HT1080 (cell line): ENCODE results near the gene TRMT10B. TPM values are rescaled to one million over a fixed set of nuclear protein-coding genes. Genes with fewer than 3 reads are reported as not detected.

ENCODE experiments used
- DNase-seq: peaks from one replicate; pipeline ENCODE4 v3.0.0-alpha.2; 2015; ENCODE audit warnings: low read depth
- polyA plus RNA-seq, 2 experiments: library from polyadenylated mRNA; depleted of rRNA; stranded (reverse); fragments of >200 nt; gene quantifications; 2 replicates each; pipeline ENCODE4 v1.2.3, GENCODE V29; 2015
- total RNA-seq: library from RNA; depleted of rRNA; stranded (reverse); fragments of >200 nt; shearing (Covaris generic); gene quantifications from 2 replicates; pipeline ENCODE4 v1.2.3, GENCODE V29; 2014; rRNA removed

Gene TRMT10B, protein sequence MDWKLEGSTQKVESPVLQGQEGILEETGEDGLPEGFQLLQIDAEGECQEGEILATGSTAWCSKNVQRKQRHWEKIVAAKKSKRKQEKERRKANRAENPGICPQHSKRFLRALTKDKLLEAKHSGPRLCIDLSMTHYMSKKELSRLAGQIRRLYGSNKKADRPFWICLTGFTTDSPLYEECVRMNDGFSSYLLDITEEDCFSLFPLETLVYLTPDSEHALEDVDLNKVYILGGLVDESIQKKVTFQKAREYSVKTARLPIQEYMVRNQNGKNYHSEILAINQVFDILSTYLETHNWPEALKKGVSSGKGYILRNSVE
- 2.8 and 3.0 TPM in 2 replicates for total RNA-seq
- 5.0 and 6.7 TPM in 2 replicates for polyA plus RNA-seq (2015; cell fraction: cytosol; rRNA removed)
- 11.7 and 12.0 TPM in 2 replicates for polyA plus RNA-seq (2015; cell fraction: nucleus; rRNA removed)

DNA sequence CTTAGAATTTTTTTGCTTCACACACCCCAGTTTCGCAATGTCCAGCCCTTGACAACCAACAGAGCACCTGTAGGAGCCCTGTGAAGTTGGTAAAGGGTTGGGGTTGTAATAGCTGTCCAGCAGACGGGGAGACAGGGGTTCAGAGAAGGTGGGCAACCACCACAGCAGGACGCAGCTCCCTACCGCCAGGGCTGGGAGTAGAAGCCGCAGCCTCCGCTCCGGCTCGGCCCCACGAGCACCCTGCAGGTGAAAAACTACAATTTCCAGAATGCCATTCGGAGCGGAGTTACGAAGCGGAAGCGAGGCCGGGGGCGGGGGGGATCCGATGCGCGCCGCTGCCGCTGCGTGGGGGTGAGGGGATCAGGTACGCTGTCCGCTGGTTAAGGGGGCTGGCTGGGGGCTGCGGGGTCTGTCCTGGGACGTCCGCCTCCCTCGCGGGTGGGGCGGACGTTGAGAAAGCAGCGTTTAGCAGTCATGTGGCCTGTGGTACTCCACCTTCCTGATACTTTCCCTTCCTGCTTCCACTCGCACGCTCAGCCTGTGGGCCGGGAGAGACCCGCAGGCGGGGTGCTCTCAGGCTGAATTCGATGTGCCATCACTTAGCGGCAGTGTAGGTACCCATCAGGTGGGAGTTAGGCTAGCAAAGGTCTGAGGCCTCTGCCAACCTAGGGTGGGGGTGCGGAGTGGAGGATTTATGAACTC is at the start of gene TRMT10B:
Gene TRMT10B (plus strand): TSS at position 317 of the 702 bp plus-strand sequence. CDS start 8,127 bp downstream, outside the sequence.
- peak; percentile 74 for DNase-seq

DNA sequence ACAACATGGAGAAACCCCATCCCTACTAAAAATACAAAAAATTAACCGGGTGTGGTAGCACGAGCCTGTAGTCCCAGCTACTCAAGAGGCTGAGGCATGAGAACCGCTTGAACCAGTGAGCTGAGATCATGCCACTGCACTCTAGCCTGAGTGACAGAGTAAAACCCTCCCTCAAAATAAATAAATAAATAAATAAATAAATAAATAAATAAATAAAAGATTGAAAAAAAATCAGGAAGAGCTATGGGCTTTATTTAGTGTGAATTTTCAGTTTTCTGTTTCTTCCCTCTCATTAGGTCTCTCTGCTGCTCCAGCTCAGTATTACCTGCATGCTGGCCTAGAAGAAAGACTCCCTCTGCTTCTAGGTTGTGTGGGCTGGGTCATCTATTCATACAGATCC is 47.8 kb upstream of the TRMT10B start:
- no peak for DNase-seq

DNA sequence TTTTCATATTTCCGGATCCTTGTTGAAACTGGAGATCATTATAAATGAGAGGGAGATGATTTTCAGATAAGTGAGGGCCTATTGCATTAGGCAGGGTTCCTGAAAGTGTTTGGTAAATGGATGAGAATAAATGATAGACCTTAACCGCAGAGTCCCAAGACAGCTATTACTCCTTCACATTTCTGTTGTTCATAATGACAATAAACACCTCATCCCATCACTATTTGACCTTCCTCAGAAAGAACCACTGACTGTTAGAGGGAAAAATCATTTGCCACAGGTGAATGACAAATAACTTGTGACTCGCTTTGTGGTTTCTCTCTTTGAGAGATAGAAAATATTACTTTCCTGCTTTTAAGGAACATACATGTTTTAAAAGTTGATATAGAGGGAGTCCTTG is 47.3 kb upstream of the TRMT10B start:
- DNase-seq: no peak

DNA sequence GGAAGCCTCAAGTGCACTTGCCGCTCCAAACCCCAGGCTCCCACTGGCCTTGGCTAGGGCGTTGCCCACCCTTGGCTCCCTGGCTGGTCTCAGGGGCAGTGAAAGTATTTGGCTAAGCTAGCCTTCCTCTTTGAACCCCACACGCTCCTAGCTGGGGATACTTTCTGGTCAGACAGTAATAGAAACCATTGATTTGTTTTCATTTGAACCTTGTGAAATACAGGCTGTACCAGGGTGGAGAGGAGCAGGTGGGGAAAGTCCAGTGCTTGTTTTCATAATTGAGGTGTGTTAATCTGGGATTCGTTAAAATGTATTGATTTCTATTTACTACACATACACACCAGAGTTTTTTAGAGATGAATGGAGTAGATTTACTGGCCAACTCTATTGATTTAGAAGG is 45.9 kb upstream of the TRMT10B start:
- no peak for DNase-seq

DNA sequence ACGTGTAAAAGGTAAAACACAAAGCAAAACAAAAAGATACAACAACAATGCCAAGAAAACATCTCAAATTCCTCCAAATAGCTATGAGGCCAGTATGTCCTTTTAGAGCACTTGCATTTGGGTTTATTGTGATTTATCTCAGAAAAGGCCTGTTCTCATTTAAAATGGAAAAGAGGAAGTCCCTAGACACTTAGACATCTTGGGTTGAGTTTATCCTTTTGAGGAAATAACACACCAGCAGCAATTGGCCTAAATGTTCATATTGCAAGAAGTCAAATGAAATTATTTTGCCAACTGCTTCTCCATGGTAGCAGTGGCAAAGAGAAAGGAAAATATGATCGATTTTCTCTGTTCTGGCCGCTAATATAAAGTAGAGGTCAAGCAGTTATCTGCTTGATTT is 43.6 kb upstream of the TRMT10B start:
- no peak for DNase-seq

DNA sequence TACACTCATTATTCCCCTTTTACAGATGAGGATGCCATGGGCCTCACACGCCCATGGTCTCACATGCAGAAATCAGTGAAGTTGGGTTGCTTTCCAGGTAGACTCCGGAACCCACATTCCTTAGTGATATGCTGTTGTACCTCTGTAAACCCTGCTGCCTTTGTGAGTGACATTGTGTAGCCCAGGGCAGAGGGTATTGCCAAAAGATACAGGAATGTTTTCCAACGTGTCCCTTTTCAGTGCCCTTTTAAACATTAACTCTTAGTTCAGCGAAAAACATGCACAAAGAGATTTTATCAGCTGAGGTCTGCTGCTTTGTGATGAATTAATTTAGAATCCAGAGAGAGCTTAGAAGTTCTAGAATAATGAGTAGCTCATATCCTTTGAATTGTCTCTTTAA is 38.3 kb upstream of the TRMT10B start:
- no peak for DNase-seq

DNA sequence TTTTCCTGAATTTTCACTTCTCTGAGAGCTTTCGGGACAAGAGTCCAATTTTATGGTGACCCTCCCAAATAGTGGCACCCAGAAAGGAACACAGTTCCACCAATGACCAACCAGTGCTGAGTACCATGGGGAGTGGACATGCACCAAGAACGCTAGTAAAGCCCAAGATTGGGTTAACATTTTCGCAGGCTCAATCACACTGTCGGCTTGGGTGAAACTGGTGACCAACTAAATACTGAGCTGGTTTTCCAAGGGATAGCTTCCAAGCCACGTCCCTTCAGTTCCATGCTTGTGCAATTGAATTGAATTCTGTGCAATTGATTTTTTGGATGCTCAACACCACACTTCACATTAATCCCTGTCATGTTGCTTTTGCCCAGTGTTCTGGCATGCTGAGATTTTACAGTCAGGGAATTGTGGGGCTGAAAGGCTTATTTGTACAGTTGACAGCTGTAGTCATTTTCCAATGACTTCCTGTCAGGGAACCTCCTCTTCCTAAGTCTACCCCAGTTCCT is 37.6 kb upstream of the TRMT10B start:
- DNase-seq: no peak

DNA sequence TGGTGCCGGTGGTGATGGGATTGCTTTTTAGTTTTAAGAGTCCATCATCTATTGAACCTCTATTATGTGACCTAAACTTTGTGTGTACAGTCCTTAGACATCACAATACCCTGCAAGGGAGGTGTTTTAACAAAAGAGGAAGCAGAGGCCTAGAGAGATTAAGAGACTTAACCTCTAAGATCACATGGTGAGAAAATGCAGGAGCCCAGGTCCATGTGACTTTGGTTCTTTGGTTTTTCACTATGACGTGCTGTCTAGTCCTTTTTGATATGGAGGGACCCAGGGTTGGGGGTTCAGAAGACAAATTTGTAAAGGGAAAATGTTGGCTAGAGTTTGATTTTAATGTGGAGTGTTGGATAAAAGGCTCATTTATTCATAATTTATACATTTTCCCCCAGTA is 34.1 kb upstream of the TRMT10B start:
- no peak for DNase-seq

DNA sequence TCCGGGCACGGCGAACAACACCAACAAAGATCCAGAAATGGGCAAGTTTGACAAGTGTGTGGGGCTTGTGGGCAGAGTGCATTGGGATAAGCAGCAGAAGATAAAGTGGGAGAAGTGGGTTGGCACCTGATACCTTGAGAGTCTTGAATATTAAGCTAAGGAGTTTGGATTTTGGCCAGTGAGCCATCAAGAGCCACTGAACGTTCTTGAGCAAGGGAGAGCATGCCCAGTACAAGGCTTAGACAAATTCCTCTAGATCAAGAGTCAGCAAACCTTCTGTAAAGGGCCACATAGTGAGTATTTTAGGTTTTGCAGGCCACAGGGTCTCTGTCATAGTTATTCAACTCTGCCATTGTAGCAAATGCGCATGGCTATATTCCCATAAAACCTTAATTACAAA is 26.6 kb upstream of the TRMT10B start:
- no peak for DNase-seq

DNA sequence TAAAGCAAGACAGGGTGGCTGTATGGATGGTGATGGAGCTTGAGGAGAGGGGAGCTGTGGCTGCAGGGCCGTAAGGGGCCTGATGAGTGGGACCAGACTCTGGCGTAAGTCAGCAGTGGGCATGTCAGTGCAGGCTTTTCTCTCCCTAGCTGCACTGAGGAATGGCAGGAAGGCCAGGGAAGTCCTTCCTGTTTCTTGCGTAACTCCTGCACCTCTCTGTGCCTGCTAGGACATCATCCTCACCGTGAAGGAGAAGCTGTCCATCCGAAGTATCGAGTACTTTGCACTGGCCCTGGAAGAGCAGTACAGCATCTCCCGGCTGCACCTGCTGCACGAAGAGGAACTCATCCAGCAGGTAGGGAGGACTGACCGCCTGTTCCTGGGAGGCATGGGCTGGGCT is 24.1 kb upstream of the TRMT10B start:
- DNase-seq: no peak

DNA sequence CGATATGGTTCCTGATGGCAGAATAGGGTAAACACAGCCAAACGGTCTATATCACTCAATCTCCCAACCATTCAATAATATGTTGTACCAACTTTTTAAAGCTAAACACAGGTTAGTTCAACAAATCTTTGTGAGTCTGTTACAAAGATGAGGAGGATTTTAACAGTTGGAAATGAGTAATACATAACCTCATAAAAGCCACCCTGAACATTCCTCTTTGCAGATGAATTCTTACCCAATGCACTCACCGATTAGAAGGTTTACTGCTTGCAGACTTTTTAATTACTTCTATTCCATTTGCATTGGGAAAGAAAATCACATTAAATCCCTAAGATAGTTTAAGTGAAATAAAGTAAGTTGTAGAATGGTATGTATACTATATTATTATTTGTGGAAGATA is 23.3 kb upstream of the TRMT10B start:
- DNase-seq: no peak

DNA sequence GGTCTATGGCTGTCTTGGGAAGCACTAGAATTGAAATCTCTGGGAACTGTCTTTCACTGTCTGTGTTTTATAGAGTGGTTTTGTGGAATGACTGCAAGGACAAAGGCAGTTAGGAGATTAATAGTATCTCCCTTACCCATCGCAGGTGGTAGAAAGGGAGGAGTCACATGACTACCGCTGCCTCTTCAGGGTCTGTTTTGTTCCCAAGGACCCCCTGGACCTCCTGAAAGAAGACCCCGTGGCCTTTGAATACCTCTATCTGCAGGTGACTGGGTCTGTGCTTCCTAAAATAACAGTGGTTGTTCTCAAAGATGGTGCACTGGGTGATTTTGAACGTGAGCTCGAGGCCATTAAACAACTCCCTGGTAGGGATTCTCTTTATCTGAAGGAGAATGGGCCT is 22.8 kb upstream of the TRMT10B start:
- no peak for DNase-seq

DNA sequence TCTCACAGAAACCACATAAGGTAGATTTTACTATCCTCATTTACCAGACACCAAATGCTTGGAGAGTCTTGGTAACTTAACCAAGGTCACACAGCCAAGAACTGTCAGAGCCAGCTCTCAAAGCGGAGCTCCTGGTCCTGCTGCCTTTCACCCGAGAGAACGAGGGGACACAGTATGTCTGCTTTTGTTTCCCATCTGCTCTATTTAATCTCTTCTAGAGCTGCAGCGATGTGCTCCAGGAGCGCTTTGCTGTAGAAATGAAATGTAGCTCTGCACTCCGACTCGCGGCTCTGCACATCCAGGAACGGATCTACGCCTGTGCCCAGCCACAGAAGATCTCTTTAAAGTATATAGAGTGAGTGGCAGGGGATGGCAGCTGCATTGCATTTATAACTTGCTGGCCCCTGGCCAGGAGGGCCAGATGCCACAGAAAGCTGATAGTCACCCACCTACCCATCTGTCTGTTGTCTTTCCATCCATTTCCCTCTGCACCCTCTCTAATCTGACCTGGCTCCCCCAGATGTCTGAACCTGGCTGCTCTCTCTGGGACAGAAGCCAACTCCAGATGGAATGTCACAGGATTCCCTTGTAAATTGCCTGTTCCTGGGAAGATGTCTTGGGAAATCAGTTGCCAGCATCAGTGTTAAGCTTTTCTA is 21.4 kb upstream of the TRMT10B start:
- DNase-seq: no peak

DNA sequence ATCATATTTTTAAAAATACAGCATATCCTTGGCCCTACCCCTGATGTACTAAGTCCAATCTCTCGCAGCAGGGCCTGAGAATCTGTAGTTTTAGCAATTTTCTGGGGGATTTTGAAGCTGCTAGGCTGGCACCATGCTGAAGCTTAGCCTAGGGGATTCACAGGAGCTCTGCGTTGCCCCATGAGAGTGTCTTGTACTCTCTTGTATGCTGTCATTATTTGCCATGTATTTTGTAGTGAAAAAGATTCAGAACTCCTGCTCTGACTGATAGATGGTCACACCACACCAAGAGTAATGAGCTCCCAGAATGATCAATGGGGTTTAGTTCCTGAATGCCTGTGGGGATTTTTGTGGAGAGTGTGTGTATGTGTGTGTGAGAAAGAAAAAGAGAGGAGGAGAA is 20.7 kb upstream of the TRMT10B start:
- no peak for DNase-seq

DNA sequence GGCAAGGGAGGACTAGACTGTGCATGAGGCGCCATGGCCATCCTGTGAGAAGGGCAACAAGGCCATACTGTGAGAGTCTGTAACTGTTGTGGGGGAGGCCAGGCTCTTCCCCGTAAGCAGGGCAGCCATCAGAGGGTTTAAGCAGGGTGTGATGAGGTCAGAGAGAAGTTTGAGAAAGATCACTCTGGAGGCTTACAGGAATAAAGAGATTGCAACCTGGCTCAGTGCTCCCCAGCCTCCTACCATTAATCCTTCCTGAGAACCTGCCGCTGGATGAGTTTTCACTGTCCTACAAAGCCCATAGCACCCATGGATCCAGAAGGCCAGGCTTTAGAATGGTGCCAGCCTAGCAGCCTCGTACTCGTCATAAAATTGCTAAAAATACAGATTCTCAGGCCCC is 14.4 kb upstream of the TRMT10B start:
- no peak for DNase-seq

DNA sequence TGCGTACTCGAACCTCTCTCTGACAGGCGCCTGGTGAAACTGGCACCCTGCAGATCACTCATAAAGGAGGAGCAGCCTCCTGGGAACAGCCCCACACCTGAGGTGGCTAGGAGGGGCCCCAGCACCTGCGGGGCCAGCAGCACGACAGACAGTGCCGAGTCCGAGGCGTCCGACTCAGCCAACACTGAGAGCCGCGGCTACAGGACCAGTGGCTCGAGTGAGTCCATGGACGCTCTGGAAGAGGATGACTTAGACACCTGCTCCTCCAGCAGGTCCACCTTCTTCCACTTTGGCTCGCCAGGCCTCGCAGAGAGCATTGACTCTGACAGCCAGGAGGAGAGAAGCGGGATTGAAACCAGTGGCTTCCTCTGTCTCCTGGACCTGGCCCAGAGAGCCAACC is 13.5 kb upstream of the TRMT10B start:
- no peak for DNase-seq

DNA sequence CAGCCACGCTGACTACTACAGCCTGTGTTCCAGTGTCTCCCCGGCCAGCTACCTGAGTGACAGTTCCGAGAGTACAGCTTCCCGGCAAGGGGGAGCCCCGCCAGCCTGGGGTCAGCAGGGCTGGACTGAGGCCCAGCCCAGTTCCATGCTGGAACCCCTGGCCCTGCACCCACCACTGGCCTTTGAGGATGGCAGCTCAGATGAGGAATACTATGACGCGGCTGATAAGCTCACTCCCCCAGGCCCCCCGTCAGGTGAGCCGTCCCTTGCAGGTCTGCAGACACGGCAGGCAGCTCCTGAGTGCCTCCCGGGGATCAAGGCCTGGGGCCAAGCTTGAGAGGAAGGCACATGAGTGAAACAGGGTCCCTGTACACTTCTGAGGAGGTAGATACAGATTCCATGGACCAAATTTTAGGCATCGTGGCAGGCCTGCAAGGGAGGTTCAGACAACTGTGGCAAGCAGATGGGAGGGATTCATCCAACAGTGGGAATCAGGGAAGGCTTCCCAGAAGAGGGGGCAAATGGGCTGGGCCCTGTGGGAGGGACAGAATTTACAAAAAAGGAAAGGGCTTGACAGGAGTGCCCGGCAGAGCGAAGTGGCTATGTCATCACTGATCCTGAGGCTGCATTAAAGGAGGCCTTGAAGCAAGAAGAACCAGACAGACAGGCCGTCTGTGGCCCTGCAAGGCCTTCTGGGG is 12.8 kb upstream of the TRMT10B start:
- DNase-seq: no peak

DNA sequence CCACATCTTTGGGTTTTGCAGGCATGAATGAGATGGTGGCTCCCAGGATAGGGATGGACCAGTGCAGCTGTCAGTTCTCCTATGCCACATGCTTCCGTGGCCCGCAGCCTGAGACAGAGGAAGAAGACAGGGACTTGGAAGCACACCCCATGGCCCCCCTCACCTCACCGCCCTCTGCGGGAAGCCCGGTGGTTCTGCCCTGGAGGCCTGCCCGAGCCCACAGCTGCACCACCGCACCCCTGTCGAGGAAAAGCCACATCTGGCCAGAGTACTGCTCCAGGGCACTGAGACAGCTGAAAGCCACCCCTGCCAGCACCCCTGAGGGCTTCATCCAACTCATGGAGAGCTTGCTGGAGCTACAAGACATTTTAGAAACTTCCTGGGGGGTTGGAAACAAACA is 7.6 kb upstream of the TRMT10B start:
- no peak for DNase-seq

DNA sequence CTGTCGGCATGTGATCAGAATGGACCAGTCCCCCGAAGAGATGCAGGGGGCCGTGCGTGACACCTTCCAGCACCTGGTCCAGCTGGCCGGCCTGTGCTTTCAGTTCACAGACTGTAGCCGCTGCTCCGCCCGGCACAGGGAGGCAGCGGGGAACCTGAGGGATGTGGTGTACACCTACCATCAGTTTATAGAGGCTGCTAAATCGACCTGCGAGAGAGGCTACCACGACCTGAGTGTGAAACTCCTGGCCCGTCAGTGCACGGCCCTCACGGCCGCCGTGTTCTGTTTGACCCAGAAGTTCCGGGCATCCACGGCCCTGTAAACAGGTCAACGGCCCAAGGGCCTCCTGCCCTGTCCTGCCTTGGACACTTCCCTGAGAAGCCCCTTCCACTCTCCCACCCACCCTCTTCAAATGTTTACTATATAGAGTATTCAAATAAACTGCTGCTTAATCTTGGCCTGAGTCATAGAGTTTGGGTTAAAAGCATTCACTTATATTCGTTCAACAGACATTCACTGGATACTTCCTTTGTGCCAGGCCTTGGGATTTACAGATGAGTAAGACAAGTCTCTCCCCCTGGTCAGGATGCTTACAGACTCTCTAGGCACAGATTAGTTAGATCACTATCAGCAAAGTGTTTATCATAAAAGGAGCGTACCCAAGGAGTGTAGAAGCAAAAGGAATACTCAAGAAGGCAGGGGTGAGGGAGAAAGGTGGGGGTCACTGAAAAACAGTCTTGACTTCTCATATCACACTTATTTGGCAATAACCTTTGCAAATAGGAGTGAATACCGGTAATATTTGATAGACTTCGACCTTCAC is 6.9 kb upstream of the TRMT10B start:
- no peak for DNase-seq

DNA sequence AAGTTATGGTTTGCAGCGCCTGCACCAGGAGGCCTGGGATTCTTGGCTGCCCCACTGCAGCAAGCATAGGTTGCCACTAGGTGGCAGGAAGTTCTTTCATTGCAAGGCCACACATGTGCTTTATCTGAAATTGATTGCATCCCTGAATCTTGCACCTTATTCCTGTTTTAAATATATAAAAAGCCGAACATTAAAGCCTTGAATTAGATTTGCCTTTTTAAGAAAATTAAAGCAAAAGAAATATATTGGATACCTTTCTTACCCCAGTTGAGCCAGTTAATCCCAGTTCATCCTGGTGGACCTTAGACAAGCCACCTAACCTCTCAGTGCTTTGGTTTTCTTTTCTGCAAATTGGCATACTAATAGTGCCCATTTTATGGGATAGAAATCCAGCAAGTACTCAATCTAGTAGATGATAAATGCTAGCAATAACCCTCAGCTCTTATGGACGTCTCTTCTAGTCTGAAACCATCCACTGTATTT is 6.3 kb upstream of the TRMT10B start:
- peak; percentile 54 for DNase-seq
